T-helper 22 cell (primary cell): Measurements from ENCODE around the gene PRRG2.

Source experiments
- DNase-seq: peaks from one replicate; pipeline ENCODE4 v3.0.0-alpha.2; 2020; ENCODE audit warnings: low read depth

The PRRG2 gene

GRCh38 chr19:49557641-49558325, 23.3 kb upstream of the PRRG2 start:
- no peak for DNase-seq

- no peak for DNase-seq
Observed at GRCh38 chr19:49558591-49558990, 22.5 kb upstream of the PRRG2 start.

DNA sequence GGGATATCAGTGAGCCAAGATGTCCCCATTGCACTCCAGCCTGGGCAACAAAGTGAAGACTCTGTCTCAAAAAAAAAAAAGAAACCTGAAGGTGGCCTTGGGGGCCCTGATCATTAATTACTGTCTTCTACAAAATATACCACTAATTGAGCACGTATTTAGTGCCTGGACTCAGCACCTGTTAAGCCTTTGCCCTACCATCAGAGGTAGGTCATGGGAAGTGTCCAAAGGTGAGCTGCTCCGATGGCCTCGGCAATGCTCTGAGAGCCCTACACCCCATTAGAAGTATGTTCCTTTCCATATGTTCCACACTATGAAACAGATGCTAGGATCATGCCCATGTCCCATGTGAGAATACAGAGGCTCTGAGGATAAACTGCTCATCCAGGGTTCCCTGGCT, 21.7 kb upstream of the PRRG2 start:
- DNase-seq: no peak

GRCh38 chr19:49559928-49560327, 21.2 kb upstream of the PRRG2 start:
- no peak for DNase-seq

- no peak for DNase-seq
Observed at GRCh38 chr19:49560358-49560900, 20.7 kb upstream of the PRRG2 start.

DNA sequence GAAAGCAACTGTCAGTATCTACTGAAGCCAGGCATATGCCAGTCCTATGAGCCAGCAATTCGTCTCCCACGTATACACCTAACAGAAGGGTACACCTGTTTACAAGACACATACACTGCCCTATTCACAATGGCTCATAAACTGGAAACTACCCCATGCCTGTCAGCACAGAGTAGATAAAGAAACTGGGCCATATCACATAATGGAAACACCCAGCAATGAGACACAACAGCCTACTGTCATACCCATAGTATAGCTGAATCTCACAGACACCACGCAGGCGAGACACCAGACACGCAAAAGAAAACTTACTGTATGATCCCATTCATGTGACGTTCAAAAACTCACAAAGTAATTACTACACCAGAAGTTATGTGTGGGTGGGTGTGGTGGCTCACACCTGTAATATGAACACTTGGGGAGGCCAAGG, 16.5 kb upstream of the PRRG2 start:
- DNase-seq: no peak

- no peak for DNase-seq
Observed at GRCh38 chr19:49565261-49565660, 15.9 kb upstream of the PRRG2 start.

DNA sequence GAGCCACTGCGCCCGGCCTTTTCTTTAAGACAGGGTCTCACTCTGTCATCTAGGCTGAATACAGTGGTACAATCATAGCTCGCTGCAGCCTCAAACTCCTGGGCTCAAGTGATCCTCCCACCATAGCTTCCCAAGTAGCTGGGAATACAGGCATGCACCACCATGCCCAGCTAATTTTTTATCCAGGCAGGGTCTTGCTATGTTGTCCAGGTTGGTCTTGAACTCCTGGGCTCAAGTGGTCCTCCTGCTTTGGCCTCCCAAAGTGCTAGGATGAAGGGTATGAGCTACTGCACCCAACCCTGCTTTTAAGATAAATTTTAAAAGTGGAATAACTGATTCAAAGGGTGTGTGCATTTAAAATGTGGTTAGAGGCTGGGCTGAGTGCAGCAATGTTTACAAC, 14.8 kb upstream of the PRRG2 start:
- no peak for DNase-seq

- peak; percentile 76 for DNase-seq
Observed at GRCh38 chr19:49567861-49568441, 13.2 kb upstream of the PRRG2 start.

DNA sequence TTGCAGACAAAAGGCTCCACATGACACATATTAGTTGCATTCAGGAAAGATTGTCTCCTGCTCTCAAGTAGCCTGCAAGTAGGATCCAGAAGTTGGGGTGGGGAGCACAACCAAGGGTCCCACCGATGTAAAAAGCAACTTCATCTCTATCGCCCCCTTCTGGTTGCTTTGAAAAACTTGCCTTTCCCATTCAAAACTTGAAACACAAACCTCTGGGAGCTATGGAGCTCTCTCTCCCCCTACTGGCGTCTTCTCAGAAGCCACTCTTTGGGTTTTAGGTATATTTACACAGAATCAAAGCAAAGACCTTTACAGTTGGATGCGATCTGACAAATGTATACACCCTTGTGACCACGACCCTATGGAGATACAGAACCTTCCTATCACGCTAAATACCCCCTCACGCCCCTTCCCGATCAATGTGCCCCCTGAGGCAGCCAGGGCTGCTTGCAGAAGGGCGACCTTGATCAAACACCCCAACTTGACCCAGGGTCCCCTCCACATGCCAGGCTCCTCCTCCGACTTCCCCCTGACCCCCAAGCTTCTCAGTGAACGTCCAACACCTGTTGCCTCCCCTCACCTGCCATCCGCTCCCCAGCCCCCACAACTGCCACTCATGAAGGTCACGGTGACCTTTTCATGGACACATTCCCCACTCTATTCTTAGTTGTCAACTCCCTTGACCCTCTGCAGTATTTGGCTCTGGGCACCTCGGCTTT, 10.8 kb upstream of the PRRG2 start:
- DNase-seq: peak; percentile 43

DNA sequence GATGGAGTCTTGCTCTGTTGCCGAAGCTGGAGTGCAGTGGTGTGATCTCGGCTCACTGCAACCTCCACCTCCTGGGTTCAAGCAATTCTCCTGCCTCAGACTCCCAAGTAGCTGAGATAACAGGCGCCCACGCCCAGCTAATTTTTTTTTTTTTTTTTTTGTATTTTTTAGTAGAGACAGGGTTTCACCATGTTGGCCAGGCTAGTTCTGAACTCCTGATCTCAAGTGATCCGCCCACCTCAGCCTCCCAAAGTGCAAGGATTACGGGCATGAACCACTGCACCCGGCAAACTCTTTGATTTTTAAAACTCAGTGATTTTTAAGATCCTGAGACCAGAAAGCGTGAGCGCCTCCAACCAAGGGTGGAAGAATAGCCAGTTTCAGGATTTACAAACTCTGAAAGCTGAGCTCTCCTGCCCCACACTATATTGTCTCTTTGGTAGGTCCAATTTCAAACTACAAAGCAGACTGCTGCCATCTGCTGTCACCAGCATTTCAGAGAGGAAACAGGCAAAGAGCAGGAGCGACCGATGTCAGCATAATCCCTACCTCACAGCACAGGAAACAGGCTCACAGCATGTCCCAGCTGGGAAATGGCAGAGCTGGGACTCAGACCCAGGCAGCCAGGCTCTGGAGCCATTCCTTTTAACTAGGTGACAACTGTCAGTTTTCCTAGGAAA, 10.0 kb upstream of the PRRG2 start:
- no peak for DNase-seq

DNA sequence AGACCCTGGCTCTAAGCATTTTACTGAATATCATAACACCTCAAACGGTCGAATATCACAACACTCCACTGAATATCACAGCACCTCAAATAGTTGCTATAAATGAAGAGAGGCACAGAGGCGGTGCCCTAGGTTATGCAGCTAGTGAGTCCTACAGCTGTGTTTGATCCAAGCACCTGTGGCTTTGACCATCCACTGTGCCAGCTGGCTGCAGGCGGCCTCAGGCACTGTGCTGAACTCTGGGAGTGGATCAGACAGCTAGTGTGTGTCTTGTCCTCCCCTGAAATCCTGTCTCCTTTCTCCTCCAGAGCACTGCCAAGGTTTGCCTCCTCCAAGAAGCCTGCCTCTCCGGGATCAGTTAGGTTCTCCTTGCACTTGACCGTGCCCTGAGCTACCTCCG, 8.1 kb upstream of the PRRG2 start:
- no peak for DNase-seq

DNA sequence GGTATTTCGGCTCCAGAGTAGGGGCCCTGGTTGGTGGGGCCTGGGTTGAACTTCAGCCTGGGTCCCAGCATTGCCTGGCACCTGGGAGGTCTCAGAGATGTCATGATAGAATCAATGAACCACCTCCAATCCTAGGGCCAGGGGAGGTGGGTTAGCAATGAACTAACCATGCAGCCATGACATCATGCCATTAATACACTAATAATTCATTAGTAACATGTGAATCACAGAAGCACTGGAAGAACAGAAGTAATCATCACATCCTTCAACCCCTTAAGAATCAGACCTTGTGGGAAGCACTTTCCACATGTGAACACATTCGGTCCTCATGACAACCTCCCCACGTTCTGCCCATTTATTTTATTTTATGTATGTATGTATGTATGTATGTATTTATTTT, 7.7 kb upstream of the PRRG2 start:
- no peak for DNase-seq

DNA sequence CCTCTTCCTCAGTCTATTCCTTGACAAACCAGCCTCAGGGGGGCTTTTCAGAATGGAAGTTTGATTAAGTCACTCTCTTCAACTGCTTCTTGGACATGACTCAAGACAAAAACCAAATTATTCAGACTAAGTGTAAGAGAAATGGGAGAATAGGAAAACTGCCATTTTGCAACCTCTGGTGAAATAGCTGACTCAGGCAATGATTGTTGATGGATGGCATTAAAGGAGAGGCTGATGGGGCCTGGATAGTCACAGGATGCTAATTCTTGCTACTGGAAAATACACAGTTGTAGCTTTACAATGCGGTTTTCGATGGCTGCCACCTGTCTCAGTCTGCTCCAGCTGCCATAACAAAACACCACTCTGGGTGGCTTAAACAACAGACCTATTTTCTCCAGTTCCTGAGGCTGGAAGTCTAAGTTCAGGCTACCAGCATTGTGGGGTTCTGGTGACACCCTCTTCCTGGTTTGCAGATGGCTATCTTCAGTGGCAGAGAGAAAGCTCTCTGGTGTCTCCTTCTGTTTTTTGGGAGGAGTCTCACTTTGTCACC, 6.8 kb upstream of the PRRG2 start:
- DNase-seq: no peak

- DNase-seq: no peak
Observed at GRCh38 chr19:49579193-49579592, 1.9 kb upstream of the PRRG2 start.

- DNase-seq: no peak
Observed at GRCh38 chr19:49579947-49580263, 1.2 kb upstream of the PRRG2 start.

- peak; percentile 93 for DNase-seq
Observed at GRCh38 chr19:49580264-49581006, 681 bp upstream of the PRRG2 start, which contains the start of gene NOSIP. NOSIP (minus strand) TSS chr19:49580556; CDS start chr19:49560691, 19,865 bp downstream.

DNA sequence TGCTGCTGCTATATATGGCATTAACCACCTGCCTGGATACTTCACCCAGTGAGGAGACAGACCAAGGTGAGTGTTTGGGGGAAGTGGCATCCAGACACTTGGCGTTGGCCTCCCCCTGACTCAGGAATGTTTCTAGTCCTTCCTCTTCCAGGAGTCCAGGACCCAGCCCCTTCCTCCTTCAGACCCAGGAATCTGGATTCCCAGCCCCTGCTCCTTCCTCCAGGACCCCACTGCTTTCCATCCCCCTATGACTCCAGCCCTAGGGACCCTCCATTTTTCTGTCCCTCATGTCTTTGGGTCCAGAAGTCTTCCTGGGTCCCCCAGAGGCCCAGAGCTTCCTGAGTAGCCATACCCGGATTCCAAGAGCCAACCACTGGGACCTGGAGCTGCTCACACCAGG, 2.1 kb downstream of the PRRG2 start:
- DNase-seq: no peak

GRCh38 chr19:49585023-49585422, 3.9 kb downstream of the PRRG2 start:
- DNase-seq: no peak

- DNase-seq: no peak
Observed at GRCh38 chr19:49587227-49587626, 6.1 kb downstream of the PRRG2 start.

DNA sequence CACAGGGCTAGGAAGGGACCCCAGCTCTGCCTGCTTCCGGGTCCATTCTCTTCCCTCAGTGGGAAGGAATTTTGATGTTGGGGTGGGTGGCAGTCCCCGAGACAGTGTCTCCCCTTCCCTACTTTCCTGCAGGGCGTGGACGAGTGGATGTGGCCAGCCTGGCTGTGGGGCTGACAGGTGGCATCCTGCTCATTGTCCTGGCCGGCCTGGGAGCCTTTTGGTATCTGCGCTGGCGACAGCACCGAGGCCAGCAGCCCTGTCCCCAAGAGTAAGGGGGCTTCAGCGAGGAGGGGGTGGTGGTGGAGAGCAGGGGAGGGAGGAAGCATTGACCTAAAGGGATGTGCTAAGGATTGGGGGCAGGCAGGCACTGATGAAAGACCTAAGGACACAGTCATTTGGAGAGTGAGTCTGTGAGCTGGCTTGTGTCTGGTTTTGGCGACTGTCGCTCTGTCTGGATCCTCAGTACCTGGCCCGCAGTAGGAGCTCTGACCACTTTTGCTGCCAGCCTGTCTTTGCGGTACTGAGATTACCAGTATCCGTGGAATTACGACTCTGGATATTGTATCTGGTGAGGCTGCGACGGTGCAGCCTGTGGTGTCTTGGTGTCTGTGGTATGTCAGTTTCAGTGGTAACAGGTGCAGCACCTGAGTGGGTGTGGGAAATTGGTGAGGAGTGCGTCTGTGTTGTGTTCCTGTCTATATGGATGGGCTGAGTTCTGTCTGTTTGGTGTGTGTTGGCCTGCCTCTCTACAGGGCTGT, 7.4 kb downstream of the PRRG2 start:
- DNase-seq: peak; percentile 26
